ENCODE measurements around the gene SPSB4.

GRCh38 chr3:141191097-141191749 is 140.1 kb downstream of the SPSB4 start:
- no peak for TF ChIP-seq CTCF (IDR thresholded peaks at IDR 0.05)
- no peak for TF ChIP-seq POLR2A (IDR thresholded peaks at IDR 0.05)
